CD4-positive, alpha-beta memory T cell (primary cell): ENCODE measurements around the gene ATP2C1. TPM values are rescaled to one million over a fixed set of nuclear protein-coding genes. Genes with fewer than 3 reads are reported as not detected.

Source experiments
- CTCF ChIA-PET: fragments of 350-600 bp; sonication (Branson Sonifier 250); formaldehyde crosslinking; loops from one replicate; lab custom pipeline; 2021; ENCODE audit warnings: inconsistent platforms; ENCODE audit not compliant: partially characterized antibody; lab: Charles Lee
- POLR2A ChIA-PET: fragments of 350-600 bp; sonication (Branson Sonifier 250); formaldehyde crosslinking; loops from one replicate; lab custom pipeline; 2021; ENCODE audit not compliant: partially characterized antibody; lab: Charles Lee
- DNase-seq, 5 donors: peaks; one replicate each; pipeline versions ENCODE4 v3.0.0 to v3.0.0-alpha.2; 2020 to 2022; ENCODE audit warnings: mixed read lengths in 1 of 5
- H3K27ac ChIP-seq: one replicate; pipeline ENCODE4 v1.7.0; 2013; ENCODE audit warnings: low read depth, low read length
- H3K27me3 ChIP-seq: 2 replicates; pipeline ENCODE4 v1.7.0; 2013; ENCODE audit warnings: mild to moderate bottlenecking, low read length, moderate library complexity; ENCODE audit not compliant: insufficient read depth
- H3K36me3 ChIP-seq: 2 replicates; pipeline ENCODE4 v1.7.0; 2013; ENCODE audit warnings: mild to moderate bottlenecking, low read length, moderate library complexity; ENCODE audit not compliant: insufficient read depth
- H3K4me1 ChIP-seq: 2 replicates; pipeline ENCODE4 v1.7.0; 2013; ENCODE audit warnings: mild to moderate bottlenecking, low read length, moderate library complexity; ENCODE audit not compliant: insufficient read depth
- H3K4me3 ChIP-seq, 2 donors: one replicate each; pipeline ENCODE4 v1.7.0; 2013; ENCODE audit warnings: low read length in 2 of 2, mild to moderate bottlenecking in 1 of 2
- H3K9me3 ChIP-seq, 2 donors: one replicate each; pipeline ENCODE4 v1.7.0; 2013; ENCODE audit warnings: low read length in 2 of 2, control low read depth in 1 of 2; ENCODE audit not compliant: control insufficient read depth in 1 of 2
- H3K27ac Mint-ChIP-seq, 7 donors: one replicate each; pipeline ENCODE4 v1.8.0; 2020 to 2021; ENCODE audit warnings: mixed read lengths in 7 of 7, mild to moderate bottlenecking in 6 of 7, inconsistent platforms in 3 of 7, moderate library complexity in 3 of 7
- H3K27me3 Mint-ChIP-seq, 2 donors: one replicate each; pipeline ENCODE4 v1.8.0; 2020 to 2021; ENCODE audit warnings: mixed read lengths in 2 of 2
- H3K36me3 Mint-ChIP-seq, 2 donors: one replicate each; pipeline ENCODE4 v1.8.0; 2020 to 2021; ENCODE audit warnings: mixed read lengths in 2 of 2, inconsistent platforms in 1 of 2, mild to moderate bottlenecking in 1 of 2
- H3K4me1 Mint-ChIP-seq, 4 donors: one replicate each; pipeline ENCODE4 v1.8.0; 2020 to 2021; ENCODE audit warnings: mixed read lengths in 4 of 4, mild to moderate bottlenecking in 1 of 4
- H3K4me3 Mint-ChIP-seq, 8 donors: one replicate each; pipeline ENCODE4 v1.8.0; 2020 to 2021; ENCODE audit warnings: mixed read lengths in 8 of 8, mild to moderate bottlenecking in 7 of 8, moderate library complexity in 6 of 8, inconsistent platforms in 3 of 8
- H3K9me3 Mint-ChIP-seq, 8 donors: one replicate each; pipeline ENCODE4 v1.8.0; 2020 to 2021; ENCODE audit warnings: mixed read lengths in 8 of 8, mild to moderate bottlenecking in 5 of 8, inconsistent platforms in 3 of 8, moderate library complexity in 1 of 8
- intact Hi-C: fragments of 100-400 bp; cut with micrococcal nuclease; formaldehyde crosslinking; loops from one replicate; pipeline ENCODE4 v1.15.1; 2023
- polyA plus RNA-seq, 2 donors: library from polyadenylated mRNA; unstranded; fragments of 300-500 nt; fragmentation: Illumina TruSeq; gene quantifications; one replicate each; pipeline ENCODE4 v1.2.3, GENCODE V29; 2021
- total RNA-seq, 2 experiments: library from RNA; stranded (reverse); gene quantifications; one replicate each; pipeline ENCODE4 v1.2.3, GENCODE V29; 2021

The ATP2C1 gene
- total and polyA plus RNA-seq, 4 experiments from 2014 or later: 12.0 to 57.3 (median 34.5) TPM

- Mint-ChIP-seq H3K27me3 (no peaks in the 10 kb centered on the region), H3K4me3 (no peak overlapping the region), H3K9me3 (peaks cover 0 to 7% (median 4%) of the 10 kb centered on the region in 8 donors), H3K36me3 (peaks cover 18 to 21% of the 10 kb centered on the region in 2 donors), H3K27ac (peak overlapping the region in 1 of 7 donors; percentile 10), H3K4me1 (peaks cover 11 to 39% (median 26%) of the 10 kb centered on the region in 4 donors)
- Histone ChIP-seq H3K36me3 (no peaks in the 10 kb centered on the region), H3K27me3 (no peaks in the 10 kb centered on the region), H3K9me3 (peaks cover 0 to 4% of the 10 kb centered on the region in 2 donors), H3K27ac (no peak overlapping the region), H3K4me1 (no peaks in the 10 kb centered on the region), H3K4me3 (no peak overlapping the region)
- no peak for DNase-seq
- POLR2A ChIA-PET: no interaction called here
- CTCF ChIA-PET: interaction anchor here (1.3 to 1.7 kb wide), 2 partner anchors 17 to 22 kb away, joined by 3 read pairs; no protein-coding TSS in a partner anchor
- intact Hi-C loops: no loop called here
These were observed 22.8 kb downstream of the ATP2C1 start for GRCh38 chr3:130916507-130917167.

DNA sequence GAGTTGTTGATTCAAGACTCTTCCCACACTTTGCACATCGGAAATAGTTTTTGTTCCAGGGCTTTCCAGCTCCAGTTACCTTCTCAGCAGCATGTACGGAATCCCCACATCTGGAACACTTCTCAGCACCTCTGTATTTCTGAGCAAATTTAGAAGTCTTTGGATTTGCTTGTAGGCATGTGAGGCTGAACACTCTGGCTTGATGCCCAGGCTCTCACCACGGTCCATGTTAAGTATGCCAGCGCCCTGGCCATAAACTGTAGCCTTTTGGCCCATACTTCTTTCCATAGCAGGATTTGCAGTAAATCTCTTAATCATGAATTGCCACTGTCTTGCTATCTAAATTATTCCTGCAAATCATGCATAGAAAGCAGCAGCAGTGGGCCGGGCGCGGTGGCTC is 24.4 kb downstream of the ATP2C1 start:
- Histone ChIP-seq H3K4me1 (no peaks in the 10 kb centered on the region), H3K36me3 (no peaks in the 10 kb centered on the region), H3K27ac (no peak overlapping the region), H3K4me3 (no peak overlapping the region), H3K27me3 (no peaks in the 10 kb centered on the region), H3K9me3 (peaks cover 0 to 4% of the 10 kb centered on the region in 2 donors)
- CTCF ChIA-PET: no interaction called here
- no peak for DNase-seq
- POLR2A ChIA-PET: interaction anchor here (1.0 kb wide), 1 partner anchor 24 kb away, joined by 3 read pairs; the partner anchor contains the start of gene ATP2C1
- Mint-ChIP-seq H3K27me3 (no peaks in the 10 kb centered on the region), H3K36me3 (peaks cover 18 to 23% of the 10 kb centered on the region in 2 donors), H3K27ac (peak overlapping the region in 1 of 7 donors; percentile 0), H3K4me3 (no peak overlapping the region), H3K4me1 (peaks cover 21 to 54% (median 38%) of the 10 kb centered on the region in 4 donors), H3K9me3 (peaks cover 0 to 7% (median 5%) of the 10 kb centered on the region in 8 donors)
- intact Hi-C loops: no loop called here

GRCh38 chr3:130925628-130926027 is 31.7 kb downstream of the ATP2C1 start:
- H3K4me3 Mint-ChIP-seq: no peak overlapping the region
- intact Hi-C loops: no loop called here
- no peaks in the 10 kb centered on the region for H3K27me3 ChIP-seq
- H3K27ac Mint-ChIP-seq: no peak overlapping the region
- H3K27me3 Mint-ChIP-seq: no peaks in the 10 kb centered on the region
- peaks cover 29 to 68% (median 48%) of the 10 kb centered on the region in 4 donors for H3K4me1 Mint-ChIP-seq
- no peak overlapping the region for H3K4me3 ChIP-seq
- H3K4me1 ChIP-seq: no peaks in the 10 kb centered on the region
- H3K27ac ChIP-seq: no peak overlapping the region
- ChIA-PET CTCF (no interaction called here), POLR2A (no interaction called here)
- DNase-seq: no peak
- H3K9me3 Mint-ChIP-seq: peaks cover 2 to 20% (median 12%) of the 10 kb centered on the region in 8 donors
- peaks cover 23 to 33% of the 10 kb centered on the region in 2 donors for H3K36me3 Mint-ChIP-seq
- peaks cover 3% of the 10 kb centered on the region in 2 donors for H3K9me3 ChIP-seq
- H3K36me3 ChIP-seq: no peaks in the 10 kb centered on the region

DNA sequence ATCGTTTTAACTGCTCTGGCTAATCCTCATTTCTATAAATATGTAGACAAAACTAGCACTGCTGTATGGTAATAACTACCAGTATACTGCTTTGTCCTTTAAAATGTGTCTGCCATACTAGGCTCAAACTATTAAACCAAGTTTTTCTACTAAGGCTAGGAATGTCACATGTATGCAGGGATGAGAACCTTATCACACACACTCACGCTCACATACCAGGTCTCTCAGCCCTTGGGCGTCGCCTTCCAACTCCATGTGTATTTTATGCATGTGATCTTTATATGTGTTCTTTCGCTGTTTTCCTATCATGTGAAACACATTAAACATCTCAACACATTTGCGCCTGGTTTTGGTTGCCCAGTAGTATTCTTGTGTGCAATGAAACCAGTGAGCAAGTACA is 32.6 kb downstream of the ATP2C1 start:
- Histone ChIP-seq H3K36me3 (no peaks in the 10 kb centered on the region), H3K27ac (no peak overlapping the region), H3K4me1 (no peaks in the 10 kb centered on the region), H3K27me3 (no peaks in the 10 kb centered on the region), H3K9me3 (peaks cover 3% of the 10 kb centered on the region in 2 donors), H3K4me3 (no peak overlapping the region)
- Mint-ChIP-seq H3K4me1 (peaks cover 27 to 65% (median 45%) of the 10 kb centered on the region in 4 donors), H3K27ac (no peak overlapping the region), H3K4me3 (no peak overlapping the region), H3K27me3 (no peaks in the 10 kb centered on the region), H3K36me3 (peaks cover 23 to 40% of the 10 kb centered on the region in 2 donors), H3K9me3 (peaks cover 2 to 20% (median 12%) of the 10 kb centered on the region in 8 donors)
- POLR2A ChIA-PET: no interaction called here
- CTCF ChIA-PET: no interaction called here
- intact Hi-C loops: no loop called here
- no peak for DNase-seq

- no peak overlapping the region for H3K4me3 Mint-ChIP-seq
- H3K36me3 Mint-ChIP-seq: peaks cover 28 to 44% of the 10 kb centered on the region in 2 donors
- ChIA-PET CTCF (no interaction called here), POLR2A (interaction anchor here (1.2 kb wide), 1 partner anchor 36 kb away, joined by 3 read pairs; the partner anchor contains the start of gene ATP2C1)
- H3K9me3 ChIP-seq: no peaks in the 10 kb centered on the region
- peaks cover 4% of the 10 kb centered on the region for H3K36me3 ChIP-seq
- no peaks in the 10 kb centered on the region for H3K27me3 ChIP-seq
- H3K27ac ChIP-seq: no peak overlapping the region
- no peak overlapping the region for H3K4me3 ChIP-seq
- H3K27me3 Mint-ChIP-seq: no peaks in the 10 kb centered on the region
- peaks cover 0 to 5% (median 2%) of the 10 kb centered on the region in 8 donors for H3K9me3 Mint-ChIP-seq
- H3K27ac Mint-ChIP-seq: peak overlapping the region in 2 of 7 donors; percentile 3 to 50
- DNase-seq: no peak
- H3K4me1 Mint-ChIP-seq: peaks cover 15 to 38% (median 29%) of the 10 kb centered on the region in 4 donors
- intact Hi-C loops: no loop called here
- H3K4me1 ChIP-seq: no peaks in the 10 kb centered on the region
These were observed 35.9 kb downstream of the ATP2C1 start for GRCh38 chr3:130929804-130930203.

DNA sequence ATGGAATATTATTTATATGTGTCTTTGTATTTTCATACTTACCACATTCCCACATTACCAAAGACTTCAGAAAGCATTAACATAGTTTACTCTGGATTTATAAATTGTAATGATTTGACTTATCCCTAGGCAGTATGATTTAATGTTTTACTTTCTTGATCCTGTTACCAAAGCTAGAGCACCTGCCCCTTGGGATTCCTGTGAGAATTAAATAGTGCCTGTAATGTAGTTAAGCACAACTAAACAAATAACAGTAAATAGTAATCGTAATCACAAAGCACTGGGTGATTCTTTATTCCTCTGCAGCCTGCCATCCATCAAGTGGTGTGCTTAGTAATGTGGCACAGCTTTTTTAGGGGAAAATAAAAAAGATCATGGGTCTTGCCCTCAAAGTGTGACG is 39.1 kb downstream of the ATP2C1 start:
- DNase-seq: no peak
- Mint-ChIP-seq H3K36me3 (peaks cover 30 to 42% of the 10 kb centered on the region in 2 donors), H3K9me3 (no peaks in the 10 kb centered on the region), H3K27ac (no peak overlapping the region), H3K27me3 (no peaks in the 10 kb centered on the region), H3K4me1 (peaks cover 4 to 13% (median 8%) of the 10 kb centered on the region in 4 donors), H3K4me3 (no peak overlapping the region)
- intact Hi-C loops: no loop called here
- no peak overlapping the region for H3K4me3 ChIP-seq
- no peaks in the 10 kb centered on the region for H3K9me3 ChIP-seq
- POLR2A ChIA-PET: no interaction called here
- H3K4me1 ChIP-seq: no peaks in the 10 kb centered on the region
- peaks cover 4% of the 10 kb centered on the region for H3K36me3 ChIP-seq
- no peaks in the 10 kb centered on the region for H3K27me3 ChIP-seq
- CTCF ChIA-PET: no interaction called here
- no peak overlapping the region for H3K27ac ChIP-seq

- H3K9me3 Mint-ChIP-seq: no peaks in the 10 kb centered on the region
- no peak overlapping the region for H3K4me3 ChIP-seq
- H3K27ac Mint-ChIP-seq: peak overlapping the region in 1 of 7 donors; percentile 37
- no peak overlapping the region for H3K4me3 Mint-ChIP-seq
- H3K27me3 ChIP-seq: no peaks in the 10 kb centered on the region
- H3K4me1 ChIP-seq: no peaks in the 10 kb centered on the region
- peaks cover 3 to 6% (median 6%) of the 10 kb centered on the region in 4 donors for H3K4me1 Mint-ChIP-seq
- intact Hi-C loops: no loop called here
- H3K36me3 Mint-ChIP-seq: peaks cover 38 to 42% of the 10 kb centered on the region in 2 donors
- H3K9me3 ChIP-seq: no peaks in the 10 kb centered on the region
- ChIA-PET POLR2A (no interaction called here), CTCF (interaction anchor here (1.2 kb wide), 1 partner anchor 17 kb away, joined by 3 read pairs; no protein-coding TSS in a partner anchor)
- H3K27me3 Mint-ChIP-seq: no peaks in the 10 kb centered on the region
- H3K36me3 ChIP-seq: peaks cover 4% of the 10 kb centered on the region
- no peak for DNase-seq
- H3K27ac ChIP-seq: no peak overlapping the region
These were observed 40.0 kb downstream of the ATP2C1 start for GRCh38 chr3:130933801-130934345.
